CD1c-positive myeloid dendritic cell (primary cell): ENCODE data around the gene C22orf23.

Source experiments
- DNase-seq: peaks from one replicate; pipeline ENCODE4 v3.0.0-alpha.2; 2016; ENCODE audit errors: extremely low spot score

C22orf23 gene

GRCh38 chr22:37953437-37954179 is at the start of gene C22orf23, which contains the start of gene POLR2F:
Gene C22orf23, minus strand, starts transcription at chr22:37953601. Its CDS starts 452 bp downstream, at chr22:37953149.
Gene POLR2F, plus strand, starts transcription at chr22:37953699. Its CDS starts 89 bp downstream, at chr22:37953788.
- DNase-seq, result peak; percentile 99

GRCh38 chr22:37999640-38000272 is 46.4 kb upstream of the C22orf23 start:
- peak; percentile 31 for DNase-seq

- no peak for DNase-seq
Observed at GRCh38 chr22:37999236-37999635, 45.8 kb upstream of the C22orf23 start.

- DNase-seq, result no peak
Observed at GRCh38 chr22:37998543-37998942, 45.1 kb upstream of the C22orf23 start.

- no peak for DNase-seq
Observed at GRCh38 chr22:37996515-37997246, 43.3 kb upstream of the C22orf23 start.

- DNase-seq, result no peak
Observed at GRCh38 chr22:37996079-37996478, 42.7 kb upstream of the C22orf23 start.

GRCh38 chr22:37995460-37995859 is 42.1 kb upstream of the C22orf23 start:
- DNase-seq, result no peak

- no peak for DNase-seq
Observed at GRCh38 chr22:37994982-37995381, 41.6 kb upstream of the C22orf23 start.

GRCh38 chr22:37994049-37994448 is 40.6 kb upstream of the C22orf23 start:
- DNase-seq, result no peak

GRCh38 chr22:37991731-37992442 is 38.5 kb upstream of the C22orf23 start:
- DNase-seq, result no peak

- DNase-seq, result no peak
Observed at GRCh38 chr22:37990862-37991261, 37.5 kb upstream of the C22orf23 start.

GRCh38 chr22:37990301-37990700 is 36.9 kb upstream of the C22orf23 start:
- no peak for DNase-seq

GRCh38 chr22:37989146-37990045 is 36.0 kb upstream of the C22orf23 start:
- no peak for DNase-seq

GRCh38 chr22:37986371-37986770 is 33.0 kb upstream of the C22orf23 start:
- no peak for DNase-seq

GRCh38 chr22:37985751-37986281 is 32.4 kb upstream of the C22orf23 start:
- DNase-seq, result no peak

- DNase-seq, result no peak
Observed at GRCh38 chr22:37985050-37985585, 31.7 kb upstream of the C22orf23 start.

- DNase-seq, result no peak
Observed at GRCh38 chr22:37983860-37984791, 30.7 kb upstream of the C22orf23 start, which contains the start of gene SOX10. Gene SOX10, minus strand, starts transcription at chr22:37984555. Its CDS starts 771 bp downstream, at chr22:37983784.

GRCh38 chr22:37982938-37983859 is 29.8 kb upstream of the C22orf23 start:
- no peak for DNase-seq
